ENCODE data around the gene CTF1. TPM values are rescaled to one million over a fixed set of nuclear protein-coding genes. Genes with fewer than 3 reads are reported as not detected.

The CTF1 gene
- total RNA-seq, 2 donors from 2014 or later, result 0.17 to 0.36 TPM

- no peak overlapping the region for H3K4me3 Mint-ChIP-seq
- H3K36me3 Mint-ChIP-seq, result no peaks in the 10 kb centered on the region
- H3K27ac Mint-ChIP-seq, result no peak overlapping the region
- no peak for ATAC-seq
- no peak for DNase-seq (ENCODE audit: low spot score)
- peaks cover 18 to 19% of the 10 kb centered on the region in 2 donors for H3K4me1 Mint-ChIP-seq (ENCODE audit: low read depth in 2 of 2)
- no peaks in the 10 kb centered on the region for H3K27me3 Mint-ChIP-seq
- no peaks in the 10 kb centered on the region for H3K9me3 Mint-ChIP-seq
Observed at GRCh38 chr16:30953111-30953510, 56.7 kb downstream of the CTF1 start.

Other genes starting within 250 kb of the CTF1 start
- gene PRR14, start 245.7 kb upstream of the CTF1 start, total RNA-seq, result 100 to 1,000 TPM; 128 to 197 TPM
- gene FBRS, start 238.2 kb upstream of the CTF1 start, total RNA-seq, result 100 to 1,000 TPM; 140 to 147 TPM
- 100 to 1,000 TPM in 1 of 2 donors, 10 to 100 TPM in 1; 90.8 to 121 TPM for gene SRCAP, start 197.4 kb upstream of the CTF1 start, total RNA-seq
- gene PHKG2, start 148.2 kb upstream of the CTF1 start, total RNA-seq, result 10 to 100 TPM; 50.2 to 63.8 TPM
- 10 to 100 TPM in 1 of 2 donors, 1 to 10 TPM in 1; 3.4 to 17.0 TPM for gene CFAP119, start 134.6 kb upstream of the CTF1 start, total RNA-seq
- 100 to 1,000 TPM; 120 to 161 TPM for gene RNF40, start 134.3 kb upstream of the CTF1 start, total RNA-seq
- gene ZNF629, start 109.4 kb upstream of the CTF1 start, total RNA-seq, result 1 to 10 TPM in 1 of 2 donors, under 1 TPM in 1; 0.98 to 3.8 TPM
- gene BCL7C, start 2.5 kb upstream of the CTF1 start, total RNA-seq, result 10 to 100 TPM; 35.3 to 65.0 TPM
- 10 to 100 TPM; 22.8 to 42.0 TPM for gene FBXL19, start 27.0 kb downstream of the CTF1 start, total RNA-seq
- gene ORAI3, start 52.5 kb downstream of the CTF1 start, total RNA-seq, result 10 to 100 TPM in 1 of 2 donors, 1 to 10 TPM in 1; 7.4 to 16.8 TPM
- gene SETD1A, start 61.1 kb downstream of the CTF1 start, total RNA-seq, result 10 to 100 TPM; 27.5 to 40.0 TPM
- gene HSD3B7, start 88.6 kb downstream of the CTF1 start, total RNA-seq, result 1 to 10 TPM; 2.3 to 5.3 TPM
- gene STX1B, start 114.0 kb downstream of the CTF1 start, total RNA-seq, result under 1 TPM; 0.05 to 0.50 TPM
- gene STX4, start 136.9 kb downstream of the CTF1 start, total RNA-seq, result 10 to 100 TPM; 85.1 to 92.0 TPM
- gene ZNF668, start 177.6 kb downstream of the CTF1 start, total RNA-seq, result 10 to 100 TPM; 16.4 to 30.5 TPM
- gene ZNF646, start 177.8 kb downstream of the CTF1 start, total RNA-seq, result 10 to 100 TPM; 25.8 to 26.3 TPM
- gene PRSS53, start 192.3 kb downstream of the CTF1 start, total RNA-seq, result 1 to 10 TPM; 4.1 to 5.1 TPM
- 10 to 100 TPM; 65.2 to 84.6 TPM for gene VKORC1, start 198.2 kb downstream of the CTF1 start, total RNA-seq
- 10 to 100 TPM; 42.7 to 43.1 TPM for gene BCKDK, start 211.8 kb downstream of the CTF1 start, total RNA-seq
- 10 to 100 TPM; 39.5 to 67.3 TPM for gene KAT8, start 221.1 kb downstream of the CTF1 start, total RNA-seq
- not detected for gene PRSS8, start 239.1 kb downstream of the CTF1 start, total RNA-seq